HG03139 (cell line): ENCODE data around the gene TNFAIP8L2.

Experiments
- ATAC-seq: cut with Tn5 transposase; IDR thresholded peaks from one replicate; pipeline ENCODE4 v1.9.1; 2021; ENCODE audit not compliant: unreplicated experiment

TNFAIP8L2 gene

DNA sequence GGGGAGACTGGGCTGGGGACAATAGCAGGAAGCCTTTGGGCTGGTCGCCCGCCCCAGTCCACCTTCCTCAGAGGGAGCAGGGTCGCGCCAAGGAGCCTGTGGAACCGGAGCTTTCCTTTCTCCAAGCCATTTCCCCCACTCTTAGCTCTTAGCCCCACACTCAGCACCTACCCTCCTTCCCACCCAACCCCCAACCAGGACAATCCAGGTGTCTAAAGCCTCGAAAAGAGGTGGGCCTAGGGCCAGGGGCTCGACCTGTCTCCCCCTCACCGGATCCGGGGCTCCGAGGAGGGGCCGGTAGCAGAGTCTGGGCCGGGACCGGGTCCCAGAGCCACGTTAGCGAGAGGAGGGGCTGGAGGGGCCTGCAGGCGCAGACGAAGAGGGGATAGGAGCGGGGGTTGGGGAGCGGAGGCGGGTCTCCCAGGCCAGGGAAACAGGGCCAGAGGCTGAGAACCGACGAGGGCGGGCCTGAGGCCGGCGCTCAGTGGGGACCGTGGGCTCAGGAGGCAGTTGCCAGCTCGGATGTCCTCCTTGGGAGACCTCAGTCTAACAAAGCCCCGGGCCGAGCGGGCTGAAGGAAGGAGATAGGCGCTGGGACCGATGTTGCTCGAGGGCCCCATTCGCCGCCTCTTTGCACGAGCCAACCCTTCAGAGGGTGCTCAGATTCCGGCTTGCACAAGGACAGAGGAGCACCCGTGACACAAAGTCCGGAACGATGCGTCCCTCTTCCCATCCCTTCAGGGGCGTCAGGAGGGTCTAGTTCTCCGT, 11.0 kb upstream of the TNFAIP8L2 start:
- ATAC-seq, result no peak

DNA sequence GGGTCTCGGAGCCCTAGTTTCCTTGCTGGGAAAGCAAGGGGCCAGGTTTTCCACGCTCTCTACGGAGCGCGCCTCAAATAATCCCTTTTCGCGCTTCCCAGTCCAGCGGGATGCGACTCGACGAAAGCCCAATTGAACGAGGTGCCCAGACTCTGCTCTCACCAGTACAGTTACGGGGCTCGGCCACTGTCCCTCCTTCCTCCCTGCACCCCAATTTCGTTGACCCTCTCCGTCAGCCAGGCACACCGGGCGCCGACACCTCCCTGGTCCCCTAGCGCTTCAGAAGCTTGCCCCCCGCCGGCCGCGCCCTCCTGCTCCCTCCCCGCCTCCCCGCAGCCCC, 10.4 kb upstream of the TNFAIP8L2 start:
- ATAC-seq, result no peak

DNA sequence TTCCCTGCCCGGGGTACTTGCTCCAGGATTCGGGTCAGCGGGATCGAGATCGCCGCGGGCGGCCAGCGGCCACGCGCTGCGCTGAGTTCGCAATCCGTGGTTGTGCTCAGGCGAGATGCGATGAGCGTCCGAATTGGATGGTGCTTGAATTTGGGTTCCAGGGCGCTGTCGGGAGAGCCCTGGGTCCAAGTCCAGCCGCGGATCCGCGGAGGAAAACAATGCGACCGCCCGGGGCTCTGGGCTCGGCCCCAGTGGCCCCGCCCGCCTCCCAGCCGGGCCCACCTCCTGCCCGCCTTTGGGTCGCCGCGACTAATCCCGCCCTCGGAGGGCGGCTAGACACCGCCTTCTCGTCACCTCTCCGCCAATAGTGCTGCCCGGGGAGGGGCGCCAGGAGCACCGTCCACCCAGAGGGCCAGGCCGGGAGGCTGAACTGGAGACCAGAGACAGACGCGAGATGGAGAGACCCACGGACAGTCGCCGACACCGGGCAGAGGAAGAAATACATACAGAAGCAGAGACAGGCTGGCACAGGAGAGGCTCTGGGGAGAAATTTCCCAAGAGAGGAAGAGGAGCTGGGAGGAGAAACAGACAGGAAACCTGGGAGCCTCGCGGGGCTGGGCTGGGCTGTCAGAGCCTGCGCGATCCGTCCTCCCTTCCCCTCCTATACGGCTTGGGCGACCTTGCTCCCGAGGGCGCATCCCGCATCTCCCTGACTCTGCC, 9.9 kb upstream of the TNFAIP8L2 start, which contains the start of gene SEMA6C:
SEMA6C (minus strand) TSS at position 220 of the 720 bp plus-strand sequence. CDS start 4,010 bp downstream, outside the sequence.
- peak; percentile 93 for ATAC-seq

DNA sequence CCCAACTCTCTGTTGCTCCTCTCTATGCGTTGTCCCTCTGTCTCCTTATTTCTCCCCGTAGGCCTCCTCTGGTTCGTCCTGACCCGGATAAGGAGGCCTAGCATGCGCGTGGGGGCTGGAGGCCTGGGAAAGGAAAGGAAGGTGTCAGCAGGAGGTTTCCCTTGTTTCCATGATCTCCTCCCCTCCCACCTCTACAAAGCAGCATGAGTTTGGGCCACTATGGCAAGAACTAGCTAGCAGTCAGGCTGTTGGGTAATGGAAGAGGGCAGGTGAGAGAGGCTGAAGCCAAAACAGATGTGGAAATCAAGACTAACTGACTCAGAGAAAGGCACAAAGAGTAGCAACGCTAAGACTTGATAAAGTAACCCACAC, 9.3 kb upstream of the TNFAIP8L2 start:
- no peak for ATAC-seq

DNA sequence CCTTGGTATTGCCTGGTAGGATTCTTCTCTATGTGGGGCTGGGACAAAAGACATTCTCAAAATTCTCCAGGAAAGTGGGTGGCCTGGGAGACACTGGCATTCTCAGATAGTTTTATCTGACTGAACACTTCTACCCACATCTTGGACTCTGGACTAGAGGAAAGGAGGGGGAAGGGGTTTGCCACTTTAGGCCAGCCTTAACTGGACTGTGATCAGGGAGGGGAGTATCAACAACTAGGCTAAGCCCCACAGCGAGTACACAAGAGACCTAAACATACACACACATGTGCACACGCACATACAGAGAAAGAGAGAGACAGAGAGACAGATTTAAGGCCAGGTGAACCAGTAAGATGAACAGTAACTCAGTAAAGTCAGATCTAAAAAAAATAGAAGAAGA, 8.8 kb upstream of the TNFAIP8L2 start:
- no peak for ATAC-seq

DNA sequence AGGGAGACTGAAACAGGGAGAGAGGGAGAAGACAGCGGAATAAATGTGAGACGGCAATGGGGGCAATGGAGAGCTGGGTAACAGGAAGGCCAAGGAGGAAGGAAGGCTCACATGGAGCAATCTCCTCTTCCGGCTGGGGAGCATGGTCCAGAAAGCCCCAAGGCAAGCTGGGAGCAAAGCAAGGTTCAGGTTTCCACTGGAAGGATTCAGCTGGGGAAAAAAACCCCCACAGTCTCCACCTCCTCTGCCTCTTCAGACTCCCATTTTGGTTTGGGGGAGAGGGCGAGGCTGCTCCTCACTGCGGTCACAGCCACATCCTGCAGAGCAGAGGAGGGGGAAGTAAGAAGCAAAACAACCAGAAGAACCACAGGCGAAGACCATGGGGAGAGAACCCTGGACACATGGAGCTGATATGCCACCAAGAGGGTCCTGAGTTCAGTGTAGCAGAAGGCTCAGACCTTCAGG, 650 bp downstream of the TNFAIP8L2 start:
- peak; percentile 51 for ATAC-seq

DNA sequence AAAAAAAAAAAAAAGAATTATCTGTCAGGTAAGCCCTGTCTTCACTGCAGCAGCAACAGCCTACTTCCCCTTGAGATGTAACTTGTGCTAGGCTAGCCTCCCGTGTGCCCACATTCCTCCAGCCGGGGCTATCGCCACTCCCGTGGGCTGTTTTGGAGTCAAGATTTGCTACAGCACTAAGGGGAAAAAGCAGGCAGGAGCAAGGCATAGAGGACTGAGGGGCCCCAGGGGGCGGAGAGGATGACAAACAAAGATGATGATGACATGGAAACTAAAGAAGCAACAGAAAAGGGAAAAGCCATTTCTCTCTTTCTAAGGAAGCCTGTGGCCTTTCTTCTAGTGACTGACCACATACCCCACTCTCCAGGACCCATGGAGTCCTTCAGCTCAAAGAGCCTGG, 1.9 kb downstream of the TNFAIP8L2 start:
- ATAC-seq, result no peak

DNA sequence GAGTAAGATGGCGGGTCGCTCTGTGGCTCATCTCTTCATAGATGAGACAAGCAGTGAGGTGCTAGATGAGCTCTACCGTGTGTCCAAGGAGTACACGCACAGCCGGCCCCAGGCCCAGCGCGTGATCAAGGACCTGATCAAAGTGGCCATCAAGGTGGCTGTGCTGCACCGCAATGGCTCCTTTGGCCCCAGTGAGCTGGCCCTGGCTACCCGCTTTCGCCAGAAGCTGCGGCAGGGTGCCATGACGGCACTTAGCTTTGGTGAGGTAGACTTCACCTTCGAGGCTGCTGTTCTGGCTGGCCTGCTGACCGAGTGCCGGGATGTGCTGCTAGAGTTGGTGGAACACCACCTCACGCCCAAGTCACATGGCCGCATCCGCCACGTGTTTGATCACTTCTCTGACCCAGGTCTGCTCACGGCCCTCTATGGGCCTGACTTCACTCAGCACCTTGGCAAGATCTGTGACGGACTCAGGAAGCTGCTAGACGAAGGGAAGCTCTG, 2.4 kb downstream of the TNFAIP8L2 start:
- no peak for ATAC-seq

DNA sequence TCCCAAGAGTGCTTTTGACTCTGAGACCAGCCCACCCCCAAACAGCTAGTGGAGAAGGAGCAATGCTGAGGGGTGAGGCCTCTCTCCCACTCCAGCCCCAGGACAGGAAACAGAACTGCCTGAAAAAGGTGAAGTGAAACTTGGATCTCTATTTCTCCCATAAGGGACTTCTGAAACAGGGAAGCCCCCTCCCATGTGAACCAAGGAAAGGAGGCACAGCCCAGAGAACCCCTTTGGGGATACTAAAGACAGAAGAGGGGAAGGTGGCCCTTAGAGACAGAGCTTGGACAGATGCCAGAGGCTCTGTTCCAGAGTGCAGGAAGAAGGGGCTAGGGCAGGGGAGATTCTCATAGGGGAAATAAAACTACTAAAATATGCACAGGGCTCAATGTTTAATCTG, 2.9 kb downstream of the TNFAIP8L2 start:
- no peak for ATAC-seq

DNA sequence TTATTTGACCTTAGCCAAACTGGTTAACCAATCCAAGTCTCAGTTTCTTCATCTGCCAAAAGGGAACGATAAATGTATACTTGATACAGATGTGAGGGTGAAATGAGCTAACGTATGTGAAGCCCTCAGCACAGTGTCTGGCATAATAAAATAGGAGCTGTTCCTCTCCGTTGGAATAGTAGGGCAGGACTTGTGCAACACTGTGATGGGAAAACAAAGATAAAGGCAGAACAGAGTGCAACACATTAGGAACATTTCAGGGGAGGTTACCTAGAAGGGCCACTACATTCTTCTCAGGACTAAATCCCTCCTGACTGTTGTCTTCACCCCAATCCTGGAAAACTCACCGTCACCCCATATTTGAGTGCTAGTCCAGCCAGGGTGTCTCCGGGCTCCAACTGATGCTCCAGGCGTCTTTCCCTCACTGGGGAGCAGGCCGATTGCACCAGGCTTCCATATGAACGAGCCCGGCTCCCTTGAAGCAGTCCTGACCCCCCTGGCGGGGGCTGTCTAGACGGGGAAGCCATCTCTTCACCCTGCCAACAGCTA, 8.4 kb downstream of the TNFAIP8L2 start:
- no peak for ATAC-seq

DNA sequence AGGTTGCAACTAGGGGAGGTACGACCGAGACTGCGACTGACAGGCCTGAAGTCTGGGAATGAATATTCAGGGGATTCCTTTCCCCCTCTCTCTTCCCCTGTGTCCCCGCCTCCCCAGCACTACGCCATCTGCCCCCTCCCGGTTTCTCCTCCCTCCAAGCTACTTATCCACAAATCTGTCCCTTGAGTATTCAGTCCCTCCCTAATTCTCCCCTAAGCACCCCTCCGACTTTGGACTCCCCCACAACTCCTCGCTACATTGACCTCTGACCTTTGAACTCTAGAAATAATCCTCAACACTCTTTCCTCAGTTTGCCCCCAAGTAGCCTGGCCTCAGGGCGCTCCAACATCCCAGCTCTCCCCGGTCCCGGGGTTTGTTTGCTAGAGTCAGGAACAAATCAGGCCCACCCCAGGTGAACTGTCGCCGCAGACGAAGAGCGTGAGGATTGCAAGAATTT, 8.9 kb downstream of the TNFAIP8L2 start:
- ATAC-seq, result no peak

DNA sequence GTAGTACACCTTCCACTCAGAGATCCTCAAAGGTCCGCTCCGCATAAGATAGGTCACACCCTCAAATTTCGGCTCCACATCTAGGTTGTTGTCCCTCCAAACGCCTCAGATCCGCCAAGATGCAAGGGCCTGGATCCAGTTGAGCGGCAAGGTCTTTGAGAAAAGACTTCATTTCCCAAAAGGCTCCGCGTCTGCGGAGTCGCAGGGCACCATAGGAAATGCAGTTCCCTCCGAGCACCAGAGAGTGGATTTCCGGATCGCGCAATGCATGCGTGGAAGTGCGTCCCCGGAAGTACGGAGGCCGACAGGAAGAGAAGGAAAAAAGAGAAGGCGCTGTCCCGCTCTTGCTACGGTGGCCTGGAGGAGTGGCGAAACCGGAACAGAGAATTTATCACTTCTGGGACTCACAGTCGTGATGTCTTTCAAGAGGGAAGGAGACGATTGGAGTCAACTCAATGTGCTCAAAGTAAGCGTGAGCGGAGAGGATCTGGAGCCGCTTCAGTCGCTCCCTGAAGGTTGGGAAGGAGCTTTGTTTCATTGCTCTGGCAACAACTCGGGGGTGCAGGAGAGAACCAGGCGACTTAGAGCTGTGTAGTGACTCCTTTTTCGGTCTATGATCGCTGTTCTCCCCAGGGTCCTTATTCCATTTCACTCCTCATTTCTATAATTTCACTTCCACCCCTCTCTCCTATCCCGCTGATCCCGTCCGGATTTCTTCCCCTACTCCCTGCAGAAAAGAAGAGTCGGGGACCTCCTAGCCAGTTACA, 9.5 kb downstream of the TNFAIP8L2 start, which contains the start of the genes LYSMD1 and SCNM1:
LYSMD1 (minus strand) TSS at position 165 of the 767 bp plus-strand sequence. CDS start 644 bp downstream, outside the sequence.
SCNM1 (plus strand) TSS at position 407 of the 767 bp plus-strand sequence; CDS start at position 416, 9 bp downstream.
- peak; percentile 79 for ATAC-seq

DNA sequence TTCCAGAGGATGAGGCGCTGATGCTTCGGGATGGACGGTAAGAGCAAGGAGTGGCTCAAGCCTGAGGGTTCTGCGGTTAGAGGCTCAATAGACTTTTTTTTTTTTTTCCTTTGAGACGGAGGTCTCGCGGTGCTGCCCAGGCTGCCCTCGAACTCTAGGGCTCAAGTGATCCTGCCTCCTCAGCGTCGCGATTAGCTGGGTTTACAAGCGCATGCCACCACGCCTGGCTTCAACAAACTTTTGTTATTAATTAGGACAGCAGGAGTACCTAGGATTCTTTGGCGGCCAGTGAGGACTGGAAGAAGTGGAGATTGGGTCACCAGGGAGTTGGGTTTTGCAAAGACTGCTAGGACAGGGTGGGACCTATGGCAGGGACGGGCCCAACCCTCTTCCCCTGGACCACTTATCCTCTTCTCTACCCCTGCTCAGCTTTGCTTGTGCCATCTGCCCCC, 10.1 kb downstream of the TNFAIP8L2 start:
- ATAC-seq, result no peak

DNA sequence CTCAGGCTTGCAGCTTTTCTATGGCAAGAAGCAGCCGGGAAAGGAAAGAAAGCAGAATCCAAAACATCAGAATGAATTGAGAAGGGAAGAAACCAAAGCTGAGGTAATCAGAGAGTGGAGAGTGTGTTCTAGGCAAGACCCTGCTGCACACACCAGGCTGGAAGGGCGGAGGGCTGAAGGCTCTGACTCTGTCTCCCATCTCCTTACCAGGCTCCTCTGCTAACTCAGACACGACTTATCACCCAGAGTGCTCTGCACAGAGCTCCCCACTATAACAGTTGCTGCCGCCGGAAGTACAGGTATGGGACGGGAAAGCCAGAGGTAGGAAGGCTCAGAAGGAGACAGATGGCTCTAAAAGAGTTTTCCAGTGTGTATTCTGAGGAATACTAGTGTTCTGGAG, 10.7 kb downstream of the TNFAIP8L2 start:
- no peak for ATAC-seq

DNA sequence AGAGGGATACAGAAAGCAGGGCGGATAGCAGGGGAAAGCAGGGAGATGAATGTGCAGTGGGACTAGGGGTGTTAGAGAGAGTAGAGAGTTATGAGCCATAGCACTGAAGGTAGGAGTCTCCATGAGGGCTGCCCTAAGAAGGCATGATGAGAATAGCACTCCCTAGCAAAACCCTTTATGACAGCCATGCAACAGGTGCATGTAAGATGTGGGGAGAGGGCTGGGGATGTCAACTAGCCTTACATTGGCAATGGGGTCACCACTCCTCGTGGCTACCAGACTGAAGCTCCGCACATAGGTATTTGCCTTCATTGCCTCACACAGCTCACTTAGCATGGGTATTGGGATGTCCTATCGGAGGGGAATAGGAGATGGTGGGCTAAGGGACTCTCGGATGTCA, 14.7 kb downstream of the TNFAIP8L2 start:
- ATAC-seq, result no peak

DNA sequence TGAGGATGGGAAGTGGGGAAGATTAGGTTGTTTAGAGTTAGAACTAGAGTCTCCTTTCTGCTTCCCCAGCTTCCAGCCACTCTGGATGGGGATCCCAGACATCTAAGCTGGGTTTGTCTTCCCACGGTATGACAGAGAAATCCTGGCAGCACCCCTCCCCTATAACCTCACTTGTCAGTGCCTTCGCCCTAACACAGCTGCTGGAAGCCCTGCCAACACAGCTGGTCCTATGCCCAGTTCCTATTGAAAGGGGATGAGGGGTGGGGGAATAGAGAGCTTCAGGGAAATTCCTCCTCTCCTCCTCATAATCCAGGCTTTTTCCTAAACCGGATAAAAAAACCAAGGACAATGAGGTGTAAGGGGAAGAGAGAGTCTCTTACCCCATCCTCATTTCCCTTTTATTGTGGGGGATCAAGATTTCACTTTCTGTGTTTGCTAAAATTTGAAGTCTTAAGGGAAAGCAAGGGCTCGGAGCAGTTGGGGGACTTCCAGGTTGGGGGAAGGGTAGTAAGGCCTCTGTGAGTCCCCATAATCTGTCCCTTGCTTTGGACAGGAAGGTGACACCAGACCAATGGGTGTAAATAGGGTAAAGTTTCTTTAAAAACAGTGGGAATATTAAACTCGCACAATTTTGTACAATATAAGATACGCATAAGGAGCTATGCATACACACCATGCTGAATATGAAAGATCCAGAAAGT, 18.7 kb downstream of the TNFAIP8L2 start:
- no peak for ATAC-seq

DNA sequence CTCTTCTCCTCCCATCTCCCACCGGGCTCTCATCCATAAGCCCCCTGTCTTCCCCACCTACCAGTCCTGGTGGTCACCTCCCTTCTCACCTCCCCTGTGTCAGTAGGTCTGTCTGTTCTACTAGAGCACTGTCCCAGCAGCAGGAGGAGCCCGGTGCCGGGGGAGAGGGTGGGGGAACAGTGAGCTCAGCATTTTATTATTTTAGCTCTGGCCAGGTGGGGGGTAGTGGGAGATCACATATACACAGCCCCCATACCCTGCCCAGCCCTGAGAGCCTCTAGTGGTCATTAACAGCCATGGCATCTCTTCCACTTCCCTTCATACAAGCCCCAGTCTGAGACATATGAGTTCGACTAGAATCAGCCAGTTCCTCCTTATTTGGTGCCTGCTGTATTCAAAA, 19.4 kb downstream of the TNFAIP8L2 start, which contains the start of gene TMOD4:
TMOD4 (minus strand) TSS at position 119 of the 400 bp plus-strand sequence. CDS start 1,106 bp downstream, outside the sequence.
- ATAC-seq, result no peak

DNA sequence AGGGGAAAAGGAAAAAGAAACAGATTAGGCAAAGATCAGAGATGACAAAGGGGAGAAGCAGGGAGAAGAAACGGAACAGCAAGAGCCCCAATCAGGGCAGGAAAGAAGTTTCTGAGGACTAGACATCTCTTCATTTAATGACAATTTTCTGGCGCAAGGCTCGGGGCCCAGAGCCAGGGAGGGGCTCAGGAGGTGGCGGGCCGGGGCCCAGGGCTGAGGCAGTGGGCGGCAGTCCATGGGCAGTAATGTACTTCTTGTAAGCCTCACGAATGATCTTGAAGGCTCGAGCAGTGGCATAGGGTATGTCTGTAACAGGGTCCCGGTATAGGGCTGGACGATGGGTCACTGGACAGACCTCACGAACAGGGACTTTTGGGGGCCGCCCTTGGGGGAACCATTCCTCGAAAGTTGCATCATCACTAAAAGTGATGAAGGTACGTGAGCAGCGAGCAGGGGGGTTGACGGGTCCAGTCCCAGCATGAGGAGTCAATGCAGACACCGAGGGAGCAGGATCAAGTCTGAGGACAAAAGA, 20.1 kb downstream of the TNFAIP8L2 start:
- ATAC-seq, result no peak

DNA sequence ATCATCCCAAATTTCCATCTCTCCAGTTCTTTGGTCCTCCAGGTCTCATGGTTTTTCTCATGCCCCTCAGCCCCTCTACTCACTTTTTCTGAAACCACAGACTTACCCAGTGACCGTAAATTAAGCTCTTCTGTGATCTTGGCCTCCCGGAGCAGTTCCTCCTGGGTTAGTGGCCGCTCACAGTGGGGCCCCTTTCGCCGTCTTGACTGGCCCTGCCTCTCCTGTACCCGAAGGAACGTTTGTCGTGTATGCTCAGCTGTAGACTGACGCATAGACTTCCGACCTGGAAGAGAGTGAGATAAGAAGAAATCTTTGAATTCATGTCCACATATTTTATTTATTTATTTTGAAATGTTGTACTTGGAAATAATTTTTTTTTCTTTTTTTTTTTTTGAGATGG, 27.8 kb downstream of the TNFAIP8L2 start:
- no peak for ATAC-seq

DNA sequence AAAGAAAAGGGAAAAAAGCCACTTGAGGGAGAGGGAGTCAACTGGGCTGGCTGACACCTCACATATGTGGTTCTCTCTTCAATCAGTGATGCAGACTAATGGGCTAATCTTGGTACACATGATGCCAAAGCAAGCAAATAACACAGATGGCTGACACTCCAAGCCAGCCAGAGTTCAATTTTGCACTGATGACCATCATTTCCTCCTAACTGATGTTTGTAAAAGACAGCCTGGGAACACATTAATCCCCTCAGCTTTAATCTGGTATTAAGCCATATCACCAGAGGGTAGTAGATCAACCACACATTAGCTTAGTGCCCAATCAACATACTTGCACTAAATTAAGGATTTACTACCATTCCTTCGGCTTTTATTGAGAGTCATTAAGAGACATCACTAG, 30.8 kb downstream of the TNFAIP8L2 start:
- ATAC-seq, result no peak
